IPS-11a (cell line): ENCODE results near the gene CYB5R3.
A peak's percentile ranks its signal among the peaks of the same experiment; 100 is the strongest.

Experiments used
- H3K4me3 ChIP-seq: one replicate; pipeline ENCODE4 v1.5.1; 2013; ENCODE audit warnings: low read depth, low read length, control low read depth

CYB5R3 gene

GRCh38 chr22:42649246-42650099, at the start of gene CYB5R3:
TSS of gene CYB5R3 (minus strand) at chr22:42649392. CDS start at chr22:42649315, 77 bp downstream.
- peak within 1 kb of the TSS; percentile 95 for H3K4me3 ChIP-seq

- no peak overlapping the region for H3K4me3 ChIP-seq
Observed at GRCh38 chr22:42697542-42698013, 48.4 kb upstream of the CYB5R3 start.

DNA sequence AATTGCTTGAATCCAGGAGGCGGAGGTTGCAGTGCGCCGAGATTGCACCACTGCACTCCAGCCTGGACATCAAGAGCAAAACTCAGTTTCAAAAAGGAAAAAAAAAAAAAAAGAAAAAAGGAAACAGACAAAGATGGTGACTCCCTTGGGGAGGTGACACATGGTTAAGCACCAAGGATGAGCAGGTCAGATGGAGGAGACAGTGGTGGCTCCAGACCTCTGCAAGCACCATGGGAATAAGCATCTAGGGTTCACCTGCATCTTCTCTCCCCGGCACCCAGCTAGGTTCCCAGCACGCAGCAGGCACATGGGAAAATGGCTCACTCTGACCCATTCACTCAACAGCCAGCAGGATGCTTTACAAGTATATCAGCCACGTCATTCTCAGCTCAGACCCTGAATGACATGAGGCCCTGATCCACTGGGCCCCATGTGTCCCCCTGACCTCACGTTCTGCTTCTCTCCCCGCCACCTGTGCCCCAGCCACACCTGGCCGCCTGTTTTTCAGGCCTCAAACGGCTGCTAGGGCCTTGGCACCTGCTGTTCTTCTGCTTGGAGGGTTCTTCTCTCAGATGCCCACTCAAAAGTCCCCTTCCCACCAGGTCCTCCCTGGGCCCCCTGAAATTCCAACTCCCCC, 47.3 kb upstream of the CYB5R3 start:
- no peak overlapping the region for H3K4me3 ChIP-seq

- H3K4me3 ChIP-seq: no peak overlapping the region
Observed at GRCh38 chr22:42695294-42695693, 46.1 kb upstream of the CYB5R3 start.

DNA sequence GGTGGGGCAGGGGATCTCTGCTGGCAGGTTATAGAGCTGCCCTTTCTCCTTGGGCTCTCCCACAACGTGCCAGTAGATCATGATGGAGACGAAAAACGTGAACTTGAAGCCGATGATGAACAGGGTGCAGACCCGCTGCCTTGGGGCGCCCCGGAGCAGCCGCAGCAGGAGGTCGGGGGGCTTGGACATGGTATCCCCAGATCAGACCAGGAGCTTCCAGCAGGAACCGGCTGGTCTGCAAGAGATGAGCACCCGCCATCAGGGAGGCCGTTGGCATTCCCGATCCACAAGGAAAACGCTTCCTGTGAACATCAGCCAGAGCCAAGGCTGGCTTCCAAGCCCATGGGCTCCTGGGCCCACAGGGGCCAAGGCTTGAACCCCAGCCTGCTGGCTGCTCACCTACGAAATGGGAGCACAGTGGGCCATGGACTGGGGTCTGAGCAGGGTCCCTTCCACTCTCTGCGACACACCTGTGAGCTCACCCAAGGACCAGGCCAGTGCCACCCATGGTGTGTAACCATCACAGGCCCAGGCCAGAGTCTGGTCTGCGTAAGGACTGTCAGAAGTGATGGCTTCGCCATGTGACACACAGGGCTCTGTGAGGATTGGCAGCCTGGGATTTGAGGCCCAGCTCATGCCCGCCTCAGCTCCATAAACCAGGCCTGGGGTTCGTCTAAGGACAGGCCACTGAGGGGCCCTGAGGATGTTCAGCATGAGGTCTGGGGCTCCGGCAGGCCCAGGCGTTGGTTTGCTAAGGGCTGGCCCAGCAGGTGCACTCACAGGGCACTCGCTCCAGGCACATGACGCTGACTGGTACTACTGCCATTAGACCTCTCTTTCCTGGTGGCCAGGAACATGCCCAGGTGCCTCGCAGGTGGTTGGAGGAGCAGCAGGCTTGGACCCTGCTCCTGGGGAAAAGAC, 44.8 kb upstream of the CYB5R3 start:
- no peak overlapping the region for H3K4me3 ChIP-seq

DNA sequence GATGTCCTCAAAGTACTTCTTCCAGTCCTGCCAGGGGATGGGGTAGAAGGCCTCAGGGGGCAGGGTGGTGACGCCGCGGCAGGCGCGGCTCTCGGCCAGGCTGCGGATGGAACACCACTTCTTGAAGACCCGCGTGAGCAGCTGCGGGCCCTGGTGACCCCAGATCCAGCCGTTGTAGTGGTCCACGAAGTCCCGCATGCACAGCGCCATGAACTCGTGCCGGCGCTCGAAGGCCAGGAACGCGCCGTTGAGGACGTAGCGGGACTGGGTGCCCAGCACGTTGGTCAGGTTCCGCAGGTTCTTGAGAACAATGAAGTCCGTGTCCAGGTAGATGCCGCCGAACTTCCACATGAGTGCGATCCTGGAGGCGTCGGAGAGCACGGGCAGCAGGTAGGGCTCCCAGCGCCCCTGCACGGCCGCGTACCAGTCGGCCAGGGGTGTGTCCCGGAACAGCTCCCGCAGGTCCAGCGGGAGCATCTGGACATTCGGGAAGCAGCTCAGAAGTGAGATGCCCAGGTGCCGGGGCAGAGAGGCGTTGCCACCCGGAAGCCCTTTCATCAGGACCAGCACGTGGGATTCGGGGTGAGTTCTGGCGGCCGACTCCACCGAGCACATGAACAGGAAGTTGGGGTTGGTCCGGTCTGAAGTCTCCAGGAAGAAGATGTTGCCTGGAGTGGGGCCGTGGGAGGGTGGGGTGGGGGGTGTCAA, 44.0 kb upstream of the CYB5R3 start:
- no peak overlapping the region for H3K4me3 ChIP-seq

DNA sequence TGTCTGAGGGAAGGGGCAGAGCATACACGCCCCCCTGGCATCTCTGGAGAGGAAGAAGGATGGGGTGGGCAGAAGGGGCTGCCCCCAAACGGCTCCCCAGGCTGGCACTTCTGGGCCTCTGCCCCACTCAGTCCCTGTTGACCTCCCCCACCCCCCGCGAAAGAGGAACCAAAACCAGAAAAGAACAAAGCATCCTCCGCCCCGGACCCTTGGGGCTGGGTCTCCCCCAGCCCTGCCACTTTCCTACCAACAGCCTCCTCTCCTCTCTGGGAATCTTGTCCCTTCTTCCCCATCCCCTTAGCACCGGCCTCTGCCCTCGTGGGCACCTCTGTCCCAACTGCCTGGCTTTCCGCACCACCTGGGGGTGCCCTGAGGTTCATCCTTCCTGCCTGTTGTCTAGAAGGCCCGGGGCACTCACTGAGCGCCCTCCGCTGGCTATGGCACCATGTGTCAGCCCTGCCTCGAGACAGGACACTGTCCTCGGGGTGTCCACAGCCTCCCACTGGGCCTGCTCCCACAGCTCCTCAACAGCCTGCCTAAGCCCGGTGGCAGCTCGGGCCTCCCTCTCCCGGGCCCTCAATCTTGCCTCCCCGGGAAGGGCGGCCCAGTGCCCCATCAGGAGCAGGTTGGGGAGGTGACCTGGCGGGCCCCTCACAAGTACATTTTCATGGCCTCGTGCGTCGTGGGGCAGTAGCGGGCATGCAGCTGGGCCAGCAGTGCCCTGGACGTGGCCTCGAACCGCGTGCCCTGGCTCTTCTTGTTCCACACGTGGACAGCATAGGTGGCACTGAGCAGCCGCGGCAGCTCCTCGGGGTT, 43.3 kb upstream of the CYB5R3 start:
- no peak overlapping the region for H3K4me3 ChIP-seq

GRCh38 chr22:42691440-42691839, 42.2 kb upstream of the CYB5R3 start:
- no peak overlapping the region for H3K4me3 ChIP-seq

- no peak overlapping the region for H3K4me3 ChIP-seq
Observed at GRCh38 chr22:42688241-42689211, 39.3 kb upstream of the CYB5R3 start.

GRCh38 chr22:42686756-42687491, 37.7 kb upstream of the CYB5R3 start:
- H3K4me3 ChIP-seq: no peak overlapping the region

GRCh38 chr22:42685941-42686653, 36.9 kb upstream of the CYB5R3 start:
- no peak overlapping the region for H3K4me3 ChIP-seq

DNA sequence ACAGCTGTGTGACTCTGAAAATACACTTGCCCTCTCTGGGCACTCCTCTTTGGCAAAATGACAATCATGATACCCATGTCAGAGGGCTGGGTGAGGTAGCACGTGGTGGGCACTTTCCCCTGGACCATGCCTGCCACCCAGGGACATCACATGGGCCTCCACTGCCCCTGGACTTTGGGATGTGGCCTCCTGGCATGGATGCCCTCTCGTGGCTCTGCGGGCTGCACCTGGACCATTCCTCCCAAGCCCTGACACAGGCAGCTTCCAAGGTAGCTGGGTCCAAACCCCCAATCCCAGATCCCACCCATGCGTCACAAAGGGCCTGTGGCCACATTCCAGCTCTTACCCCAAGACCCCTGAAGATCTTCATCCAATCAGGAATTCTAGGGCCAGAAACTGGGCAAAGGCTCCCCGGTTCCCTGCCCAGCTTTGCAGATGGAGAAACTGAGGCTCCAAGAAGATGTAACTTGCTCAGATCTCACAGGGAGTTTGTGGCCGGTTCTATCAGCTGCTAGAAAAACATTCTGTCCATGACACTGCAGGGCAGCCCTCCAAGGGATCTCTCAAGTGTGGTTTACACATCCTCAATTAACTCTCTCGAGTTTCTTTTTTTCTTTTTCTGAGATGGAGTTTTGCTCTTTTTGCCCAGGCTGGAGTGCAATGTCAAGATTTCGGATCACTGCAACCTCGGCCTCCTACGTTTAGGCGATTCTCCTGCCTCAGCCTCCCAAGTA, 35.4 kb upstream of the CYB5R3 start:
- no peak overlapping the region for H3K4me3 ChIP-seq

DNA sequence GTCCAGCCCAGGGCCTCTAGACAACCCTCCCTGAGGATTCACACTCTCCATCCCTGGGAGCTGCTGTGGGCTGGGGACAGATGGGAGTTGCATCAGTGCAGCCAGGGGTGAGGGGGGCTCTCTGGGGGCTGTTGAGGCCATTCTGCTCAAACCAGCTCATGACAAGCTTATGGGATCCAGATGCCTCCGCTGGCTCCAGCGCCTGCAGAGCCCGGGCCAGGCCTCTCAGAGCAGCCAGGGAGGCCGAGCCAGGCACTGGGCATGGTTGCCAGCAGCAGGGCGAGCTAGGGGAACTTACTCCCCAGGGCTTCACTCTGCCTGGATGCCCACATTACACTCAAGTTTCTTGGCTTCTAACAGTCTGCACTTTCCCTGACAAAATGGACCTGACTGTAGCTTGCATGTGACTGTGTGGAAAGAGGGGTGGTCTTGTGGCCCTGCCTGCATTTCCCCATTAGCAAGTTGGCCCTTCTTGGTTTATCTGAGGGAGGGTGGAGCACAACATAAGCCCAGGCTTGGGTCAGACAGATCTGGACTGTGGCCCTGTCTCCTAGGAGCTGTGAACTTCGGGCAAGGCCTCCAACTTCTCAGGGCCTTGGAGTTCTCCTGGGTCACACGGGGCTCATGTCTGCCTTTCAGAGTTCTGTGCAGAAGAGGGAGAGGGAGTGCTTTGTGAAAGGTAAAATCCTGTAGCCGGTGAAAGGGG, 34.5 kb upstream of the CYB5R3 start:
- no peak overlapping the region for H3K4me3 ChIP-seq

DNA sequence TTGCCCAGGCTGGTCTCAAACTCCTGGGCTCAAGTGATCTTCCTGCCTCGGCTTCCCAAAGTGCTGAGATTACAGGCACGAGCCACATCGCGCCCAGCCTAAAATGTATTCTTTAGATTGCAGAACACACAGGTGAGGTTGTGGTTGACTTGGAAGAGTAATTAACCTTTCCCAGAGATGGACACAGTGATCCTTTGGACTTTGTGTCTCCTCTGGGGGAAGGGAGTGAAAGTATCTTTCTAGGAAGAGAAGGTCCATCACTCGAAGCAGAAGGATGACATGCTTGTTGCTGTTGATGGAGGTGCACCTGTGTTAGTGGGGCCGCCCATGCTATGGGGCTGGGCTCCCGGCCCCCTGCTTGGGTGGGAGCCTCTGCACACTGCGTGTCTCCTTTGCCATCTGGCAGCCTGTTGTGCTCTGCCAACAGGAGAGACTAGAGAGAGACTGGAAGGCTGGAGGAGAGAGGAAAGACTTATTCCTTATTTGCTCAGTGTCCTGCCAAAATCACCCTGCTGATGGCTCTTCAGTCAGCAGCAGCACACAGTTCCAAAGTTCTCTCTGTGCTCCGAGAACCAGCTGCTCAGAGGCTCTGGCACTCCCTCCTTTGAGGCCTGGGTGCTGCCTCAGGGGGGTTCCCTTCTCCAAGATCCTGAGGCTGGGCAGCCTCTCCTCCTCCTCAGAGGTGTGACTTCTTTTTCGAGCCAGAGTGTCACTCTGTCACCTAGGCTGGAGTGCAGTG, 33.1 kb upstream of the CYB5R3 start:
- H3K4me3 ChIP-seq: no peak overlapping the region

DNA sequence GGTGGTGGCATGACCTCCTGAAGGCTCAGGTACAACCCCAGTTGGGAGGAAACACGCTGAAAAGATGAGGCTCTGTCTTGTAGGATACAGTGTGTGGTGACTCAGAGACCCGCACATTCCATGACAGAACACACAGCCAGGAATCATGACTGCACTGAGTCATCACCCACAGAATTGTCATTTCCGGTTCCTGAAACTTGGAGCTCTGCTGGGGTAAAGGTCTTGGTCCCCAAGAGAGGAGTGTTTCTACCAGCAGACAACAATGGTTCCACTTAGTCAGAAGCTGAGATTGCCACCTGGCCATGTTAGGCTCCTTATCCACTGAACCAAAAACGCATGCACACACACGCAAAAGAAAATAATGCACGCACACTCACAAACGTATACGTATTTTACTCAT, 31.5 kb upstream of the CYB5R3 start:
- H3K4me3 ChIP-seq: no peak overlapping the region
